Vagina (tissue), 2 donors: Measurements from ENCODE around the gene LCORL. TPM values are rescaled to one million over a fixed set of nuclear protein-coding genes. Genes with fewer than 3 reads are reported as not detected.

Experiments used
- DNase-seq, 2 donors: peaks; one replicate each; pipeline ENCODE4 v3.0.0-alpha.2; 2017; ENCODE audit errors: extremely low spot score in 2 of 2
- H3K27ac ChIP-seq: fragments of 200-600 bp; sonication (generic); one replicate; pipeline ENCODE4 v1.5.1; 2019
- H3K27me3 ChIP-seq: fragments of 200-600 bp; sonication (generic); one replicate; pipeline ENCODE4 v1.5.1; 2019
- H3K36me3 ChIP-seq, 2 donors: fragments of 200-600 bp; sonication (generic); one replicate each; pipeline ENCODE4 v1.5.1; 2017 to 2019
- H3K4me1 ChIP-seq: fragments of 200-600 bp; sonication (generic); one replicate; pipeline ENCODE4 v1.5.1; 2019
- H3K4me3 ChIP-seq, 2 donors: fragments of 200-600 bp; sonication (generic); 1 replicate in 1 of 2; 2 replicates in 1 of 2; pipeline ENCODE4 v1.5.1; 2016 to 2019
- H3K9me3 ChIP-seq: fragments of 200-600 bp; sonication (generic); one replicate; pipeline ENCODE4 v1.5.1; 2019
- POLR2A ChIP-seq, 2 donors: fragments of 450-650 bp; IDR thresholded peaks; one replicate each; pipeline ENCODE4 v1.6.1; 2017; ENCODE audit warnings: antibody characterized with exemption in 2 of 2, mild to moderate bottlenecking in 2 of 2, moderate library complexity in 2 of 2
- POLR2AphosphoS5 ChIP-seq, 2 donors: sonication (generic); formaldehyde crosslinking; IDR thresholded peaks; one replicate each; pipeline ENCODE4 v1.9.0; 2017; ENCODE audit warnings: antibody characterized with exemption in 2 of 2, mild to moderate bottlenecking in 2 of 2, low read depth in 1 of 2; ENCODE audit not compliant: insufficient read depth in 1 of 2
- intact Hi-C: fragments of 100-400 bp; cut with DNase I; formaldehyde crosslinking; loops from one replicate; pipeline ENCODE4 v1.15.1; 2023
- total RNA-seq: library from RNA; depleted of rRNA; stranded (reverse); fragments of >200 nt; gene quantifications from one replicate; pipeline ENCODE4 v1.2.3, GENCODE V29; 2016
- TF ChIP-seq, protein P1 (sequence below), 3 experiments: fragments of 450-650 bp in 2 of 3; fragments of 200-600 bp in 1 of 3; sonication (generic) in 1 of 3; IDR thresholded peaks; one replicate each; pipeline ENCODE4 v1.5.1; 2017 to 2019; ENCODE audit warnings: antibody characterized with exemption in 3 of 3, mild to moderate bottlenecking in 2 of 3, moderate library complexity in 2 of 3

LCORL gene
- total RNA-seq, 1 donor from 2014 or later, result 6.9 TPM

DNA sequence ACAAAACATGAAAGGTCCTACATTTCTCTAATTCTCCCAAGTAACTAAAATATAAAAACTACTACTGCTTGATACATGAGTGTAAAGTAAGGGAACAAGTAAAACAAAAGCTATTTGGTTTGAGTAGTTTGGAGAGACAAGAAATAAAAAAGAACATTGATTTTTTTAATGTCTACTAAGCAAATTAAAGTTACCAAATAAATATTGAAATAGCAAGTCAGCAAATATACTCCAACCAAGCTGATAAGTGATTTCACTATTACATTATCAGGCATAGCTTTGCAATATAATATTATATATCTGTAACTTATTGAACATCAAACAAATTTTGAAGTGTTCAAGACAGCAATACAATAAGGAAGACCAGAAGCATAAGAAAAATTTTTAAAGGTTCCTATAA, 60.3 kb downstream of the LCORL start:
- no peak overlapping the region for H3K4me3 ChIP-seq
- H3K4me1 ChIP-seq, result no peaks in the 10 kb centered on the region
- peaks cover 0 to 4% of the 10 kb centered on the region in 2 donors for H3K36me3 ChIP-seq
- no peaks in the 10 kb centered on the region for H3K27me3 ChIP-seq
- intact Hi-C loops, result no loop called here
- no peak overlapping the region for H3K27ac ChIP-seq
- no peaks in the 10 kb centered on the region for H3K9me3 ChIP-seq
- TF ChIP-seq POLR2AphosphoS5 (IDR thresholded peaks at IDR 0.05; ENCODE audit: insufficient read depth in 1 of 2, low read depth in 1 of 2) (no peak), POLR2A (IDR thresholded peaks at IDR 0.05) (no peak)
- TF ChIP-seq, protein P1, sequence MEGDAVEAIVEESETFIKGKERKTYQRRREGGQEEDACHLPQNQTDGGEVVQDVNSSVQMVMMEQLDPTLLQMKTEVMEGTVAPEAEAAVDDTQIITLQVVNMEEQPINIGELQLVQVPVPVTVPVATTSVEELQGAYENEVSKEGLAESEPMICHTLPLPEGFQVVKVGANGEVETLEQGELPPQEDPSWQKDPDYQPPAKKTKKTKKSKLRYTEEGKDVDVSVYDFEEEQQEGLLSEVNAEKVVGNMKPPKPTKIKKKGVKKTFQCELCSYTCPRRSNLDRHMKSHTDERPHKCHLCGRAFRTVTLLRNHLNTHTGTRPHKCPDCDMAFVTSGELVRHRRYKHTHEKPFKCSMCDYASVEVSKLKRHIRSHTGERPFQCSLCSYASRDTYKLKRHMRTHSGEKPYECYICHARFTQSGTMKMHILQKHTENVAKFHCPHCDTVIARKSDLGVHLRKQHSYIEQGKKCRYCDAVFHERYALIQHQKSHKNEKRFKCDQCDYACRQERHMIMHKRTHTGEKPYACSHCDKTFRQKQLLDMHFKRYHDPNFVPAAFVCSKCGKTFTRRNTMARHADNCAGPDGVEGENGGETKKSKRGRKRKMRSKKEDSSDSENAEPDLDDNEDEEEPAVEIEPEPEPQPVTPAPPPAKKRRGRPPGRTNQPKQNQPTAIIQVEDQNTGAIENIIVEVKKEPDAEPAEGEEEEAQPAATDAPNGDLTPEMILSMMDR (IDR thresholded peaks at IDR 0.05), result no peak
- no peak for DNase-seq

GRCh38 chr4:17958181-17958580, 63.4 kb downstream of the LCORL start:
- Histone ChIP-seq H3K36me3 (peaks cover 0 to 4% of the 10 kb centered on the region in 2 donors), H3K9me3 (no peaks in the 10 kb centered on the region), H3K4me1 (no peaks in the 10 kb centered on the region), H3K27ac (no peak overlapping the region), H3K4me3 (no peak overlapping the region), H3K27me3 (no peaks in the 10 kb centered on the region)
- intact Hi-C loops, result no loop called here
- DNase-seq, result no peak
- TF ChIP-seq, protein P1 (IDR thresholded peaks at IDR 0.05), result no peak
- no peak for TF ChIP-seq POLR2A (IDR thresholded peaks at IDR 0.05)
- TF ChIP-seq POLR2AphosphoS5 (IDR thresholded peaks at IDR 0.05; ENCODE audit: insufficient read depth in 1 of 2, low read depth in 1 of 2), result no peak

DNA sequence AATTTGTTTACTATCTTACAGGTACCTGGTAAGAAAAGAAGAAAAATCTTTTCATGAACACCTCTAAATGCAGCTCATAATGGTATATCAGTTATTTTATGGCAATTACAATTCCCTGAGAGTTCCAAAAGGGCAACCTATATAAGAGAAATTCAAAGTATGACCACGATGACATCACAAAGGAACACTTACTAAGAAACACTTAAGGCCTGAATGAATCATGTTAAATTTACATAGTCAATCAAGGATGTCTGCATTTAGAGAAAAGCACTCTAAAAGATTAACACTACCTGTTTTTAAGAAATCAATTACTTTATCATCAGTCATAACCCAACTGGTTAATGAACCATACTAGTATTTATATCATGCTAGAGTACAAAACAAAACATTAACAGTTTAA, 63.9 kb downstream of the LCORL start:
- TF ChIP-seq POLR2AphosphoS5 (IDR thresholded peaks at IDR 0.05; ENCODE audit: insufficient read depth in 1 of 2, low read depth in 1 of 2) (no peak), POLR2A (IDR thresholded peaks at IDR 0.05) (no peak)
- TF ChIP-seq, protein P1 (IDR thresholded peaks at IDR 0.05), result no peak
- Histone ChIP-seq H3K9me3 (no peaks in the 10 kb centered on the region), H3K4me1 (no peaks in the 10 kb centered on the region), H3K36me3 (peaks cover 0 to 4% of the 10 kb centered on the region in 2 donors), H3K27me3 (no peaks in the 10 kb centered on the region), H3K4me3 (no peak overlapping the region), H3K27ac (no peak overlapping the region)
- intact Hi-C loops, result no loop called here
- no peak for DNase-seq

- intact Hi-C loops, result no loop called here
- H3K36me3 ChIP-seq, result peaks cover 0 to 4% of the 10 kb centered on the region in 2 donors
- no peak overlapping the region for H3K27ac ChIP-seq
- no peak overlapping the region for H3K4me3 ChIP-seq
- DNase-seq, result no peak
- TF ChIP-seq POLR2AphosphoS5 (IDR thresholded peaks at IDR 0.05; ENCODE audit: insufficient read depth in 1 of 2, low read depth in 1 of 2) (no peak), POLR2A (IDR thresholded peaks at IDR 0.05) (no peak)
- TF ChIP-seq, protein P1 (IDR thresholded peaks at IDR 0.05), result no peak
- no peaks in the 10 kb centered on the region for H3K9me3 ChIP-seq
- H3K27me3 ChIP-seq, result no peaks in the 10 kb centered on the region
- no peaks in the 10 kb centered on the region for H3K4me1 ChIP-seq
Observed at GRCh38 chr4:17956245-17956644, 65.3 kb downstream of the LCORL start.

DNA sequence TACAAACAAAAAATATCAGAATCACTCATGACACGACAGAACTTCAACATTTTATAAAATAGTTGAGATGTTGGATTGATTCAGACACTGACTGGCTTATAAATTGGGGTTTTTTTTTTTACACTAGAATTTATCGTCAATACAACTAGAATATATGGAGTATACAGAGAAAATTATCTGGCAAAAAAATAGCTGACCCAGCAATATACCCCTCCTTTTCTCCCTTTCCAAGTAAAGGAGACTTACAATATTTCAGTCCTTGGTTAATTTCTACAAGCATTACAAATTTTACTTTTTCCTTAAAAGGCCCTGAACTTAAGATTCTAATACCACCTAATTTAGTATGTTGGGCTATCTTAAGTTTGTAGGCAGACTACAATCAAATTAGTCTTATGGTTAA, 76.3 kb downstream of the LCORL start:
- no peak overlapping the region for H3K27ac ChIP-seq
- H3K9me3 ChIP-seq, result no peaks in the 10 kb centered on the region
- H3K36me3 ChIP-seq, result no peaks in the 10 kb centered on the region
- intact Hi-C loops, result no loop called here
- DNase-seq, result no peak
- H3K27me3 ChIP-seq, result no peaks in the 10 kb centered on the region
- no peak overlapping the region for H3K4me3 ChIP-seq
- peaks cover 4% of the 10 kb centered on the region for H3K4me1 ChIP-seq
- no peak for TF ChIP-seq POLR2AphosphoS5 (IDR thresholded peaks at IDR 0.05; ENCODE audit: insufficient read depth in 1 of 2, low read depth in 1 of 2)
- TF ChIP-seq POLR2A (IDR thresholded peaks at IDR 0.05), result no peak
- TF ChIP-seq, protein P1 (IDR thresholded peaks at IDR 0.05), result no peak
